ENCODE measurements around the gene PCOLCE2.
A peak's percentile ranks its signal among the peaks of the same experiment; 100 is the strongest.
"Not testable (repeated sequence)": the region's sequence is repeated elsewhere in the genome, so short reads cannot be mapped to it uniquely, and the experiment has no call there.

PCOLCE2 gene

GRCh38 chr3:142896201-142896755 lies 7.4 kb upstream of the PCOLCE2 start:
- ATAC-seq (replicated peaks; ENCODE audit: extremely low read depth, poor library complexity, severe bottlenecking) (no peak), DNase-seq (ENCODE audit: low spot score in 2 of 2) (no peak)
- no peak overlapping the region for H3K4me3 Mint-ChIP-seq
- H3K27me3 Mint-ChIP-seq = peaks cover 51% of the 10 kb centered on the region
- no peaks in the 10 kb centered on the region for H3K36me3 Mint-ChIP-seq (ENCODE audit: insufficient read depth)
- no peaks in the 10 kb centered on the region for H3K9me3 Mint-ChIP-seq
- no peaks in the 10 kb centered on the region for H3K4me1 Mint-ChIP-seq
- no peak overlapping the region for H3K27ac Mint-ChIP-seq (ENCODE audit: low read depth)

GRCh38 chr3:142894493-142894892 lies 5.6 kb upstream of the PCOLCE2 start:
- Mint-ChIP-seq H3K9me3 (no peaks in the 10 kb centered on the region), H3K27ac (ENCODE audit: low read depth) (no peak overlapping the region), H3K4me1 (no peaks in the 10 kb centered on the region), H3K36me3 (ENCODE audit: insufficient read depth) (no peaks in the 10 kb centered on the region), H3K27me3 (peaks cover 56% of the 10 kb centered on the region), H3K4me3 (no peak overlapping the region)
- no peak for ATAC-seq (replicated peaks; ENCODE audit: extremely low read depth, poor library complexity, severe bottlenecking)
- DNase-seq (ENCODE audit: low spot score in 2 of 2) = no peak

- peaks cover 54% of the 10 kb centered on the region for H3K27me3 Mint-ChIP-seq
- no peaks in the 10 kb centered on the region for H3K4me1 Mint-ChIP-seq
- no peak overlapping the region for H3K4me3 Mint-ChIP-seq
- H3K9me3 Mint-ChIP-seq = no peaks in the 10 kb centered on the region
- DNase-seq (ENCODE audit: low spot score in 2 of 2) (no peak), ATAC-seq (replicated peaks; ENCODE audit: extremely low read depth, poor library complexity, severe bottlenecking) (no peak)
- no peaks in the 10 kb centered on the region for H3K36me3 Mint-ChIP-seq (ENCODE audit: insufficient read depth)
- no peak overlapping the region for H3K27ac Mint-ChIP-seq (ENCODE audit: low read depth)
Measured at GRCh38 chr3:142892714-142893113, 3.8 kb upstream of the PCOLCE2 start.

- no peak for ATAC-seq (replicated peaks; ENCODE audit: extremely low read depth, poor library complexity, severe bottlenecking)
- no peaks in the 10 kb centered on the region for H3K36me3 Mint-ChIP-seq (ENCODE audit: insufficient read depth)
- no peak overlapping the region for H3K4me3 Mint-ChIP-seq
- H3K9me3 Mint-ChIP-seq = no peaks in the 10 kb centered on the region
- no peaks in the 10 kb centered on the region for H3K4me1 Mint-ChIP-seq
- peaks cover 65% of the 10 kb centered on the region for H3K27me3 Mint-ChIP-seq
- no peak for DNase-seq (ENCODE audit: low spot score in 2 of 2)
- no peak overlapping the region for H3K27ac Mint-ChIP-seq (ENCODE audit: low read depth)
Measured at GRCh38 chr3:142890592-142890991, 1.7 kb upstream of the PCOLCE2 start.

- Mint-ChIP-seq H3K4me3 (peak overlapping the region; percentile 53), H3K36me3 (ENCODE audit: insufficient read depth) (no peaks in the 10 kb centered on the region)
- ATAC-seq (replicated peaks; ENCODE audit: extremely low read depth, poor library complexity, severe bottlenecking) = no peak
Measured at GRCh38 chr3:142889212-142890014, 530 bp upstream of the PCOLCE2 start.

GRCh38 chr3:142888099-142888480 lies 793 bp downstream of the PCOLCE2 start:
- Mint-ChIP-seq H3K27ac (ENCODE audit: low read depth) (peak overlapping the region; percentile 68), H3K9me3 (no peaks in the 10 kb centered on the region), H3K36me3 (ENCODE audit: insufficient read depth) (no peaks in the 10 kb centered on the region), H3K4me1 (no peaks in the 10 kb centered on the region), H3K4me3 (peak overlapping the region; percentile 64), H3K27me3 (peaks cover 83% of the 10 kb centered on the region)
- ATAC-seq (replicated peaks; ENCODE audit: extremely low read depth, poor library complexity, severe bottlenecking) (no peak), DNase-seq (ENCODE audit: low spot score in 2 of 2) (no peak)

More at GRCh38 chr3:142889212-142890014, 530 bp upstream of the PCOLCE2 start:
- DNase-seq (ENCODE audit: low spot score in 2 of 2) = no peak
- Mint-ChIP-seq H3K9me3 (no peaks in the 10 kb centered on the region), H3K27me3 (peaks cover 76% of the 10 kb centered on the region), H3K27ac (ENCODE audit: low read depth) (no peak overlapping the region), H3K4me1 (no peaks in the 10 kb centered on the region)

GRCh38 chr3:142886940-142887339 lies 1.9 kb downstream of the PCOLCE2 start:
- DNase-seq (ENCODE audit: low spot score in 2 of 2) = no peak
- Mint-ChIP-seq H3K4me3 (no peak overlapping the region), H3K27me3 (peaks cover 78% of the 10 kb centered on the region), H3K9me3 (no peaks in the 10 kb centered on the region), H3K4me1 (no peaks in the 10 kb centered on the region), H3K27ac (ENCODE audit: low read depth) (no peak overlapping the region), H3K36me3 (ENCODE audit: insufficient read depth) (no peaks in the 10 kb centered on the region)
- ATAC-seq (replicated peaks; ENCODE audit: extremely low read depth, poor library complexity, severe bottlenecking) = no peak

- Mint-ChIP-seq H3K27me3 (peaks cover 78% of the 10 kb centered on the region), H3K9me3 (no peaks in the 10 kb centered on the region)
Measured at GRCh38 chr3:142886021-142886420, 2.9 kb downstream of the PCOLCE2 start.

GRCh38 chr3:142884531-142884930 lies 4.4 kb downstream of the PCOLCE2 start:
- DNase-seq (ENCODE audit: low spot score in 2 of 2) = no peak
- Mint-ChIP-seq H3K9me3 (no peaks in the 10 kb centered on the region), H3K4me1 (no peaks in the 10 kb centered on the region), H3K4me3 (no peak overlapping the region), H3K27ac (ENCODE audit: low read depth) (no peak overlapping the region), H3K27me3 (peaks cover 81% of the 10 kb centered on the region), H3K36me3 (ENCODE audit: insufficient read depth) (no peaks in the 10 kb centered on the region)
- no peak for ATAC-seq (replicated peaks; ENCODE audit: extremely low read depth, poor library complexity, severe bottlenecking)

More at GRCh38 chr3:142886021-142886420, 2.9 kb downstream of the PCOLCE2 start:
- H3K27ac Mint-ChIP-seq (ENCODE audit: low read depth) = no peak overlapping the region
- no peak overlapping the region for H3K4me3 Mint-ChIP-seq
- H3K36me3 Mint-ChIP-seq (ENCODE audit: insufficient read depth) = no peaks in the 10 kb centered on the region
- DNase-seq (ENCODE audit: low spot score in 2 of 2) = no peak
- ATAC-seq (replicated peaks; ENCODE audit: extremely low read depth, poor library complexity, severe bottlenecking) = no peak
- no peaks in the 10 kb centered on the region for H3K4me1 Mint-ChIP-seq

- not testable (repeated sequence) for H3K4me1 Mint-ChIP-seq; DNase-seq (ENCODE audit: low spot score in 2 of 2); H3K36me3 Mint-ChIP-seq (ENCODE audit: insufficient read depth); H3K27ac Mint-ChIP-seq (ENCODE audit: low read depth); H3K9me3 Mint-ChIP-seq; H3K4me3 Mint-ChIP-seq; ATAC-seq (replicated peaks; ENCODE audit: extremely low read depth, poor library complexity, severe bottlenecking)
- peaks cover 77% of the 10 kb centered on the region for H3K27me3 Mint-ChIP-seq
Measured at GRCh38 chr3:142883534-142883933, 5.3 kb downstream of the PCOLCE2 start.

- ATAC-seq (replicated peaks; ENCODE audit: extremely low read depth, poor library complexity, severe bottlenecking) = no peak
- Mint-ChIP-seq H3K4me1 (no peaks in the 10 kb centered on the region), H3K36me3 (ENCODE audit: insufficient read depth) (no peaks in the 10 kb centered on the region), H3K27me3 (peaks cover 71% of the 10 kb centered on the region), H3K4me3 (no peak overlapping the region), H3K27ac (ENCODE audit: low read depth) (no peak overlapping the region), H3K9me3 (no peaks in the 10 kb centered on the region)
- DNase-seq (ENCODE audit: low spot score in 2 of 2) = no peak
Measured at GRCh38 chr3:142881445-142882224, 7.2 kb downstream of the PCOLCE2 start.

- DNase-seq (ENCODE audit: low spot score in 2 of 2) = no peak
- no peak overlapping the region for H3K4me3 Mint-ChIP-seq
- H3K27me3 Mint-ChIP-seq = peaks cover 55% of the 10 kb centered on the region
- no peak overlapping the region for H3K27ac Mint-ChIP-seq (ENCODE audit: low read depth)
- H3K36me3 Mint-ChIP-seq (ENCODE audit: insufficient read depth) = peaks cover 2% of the 10 kb centered on the region
- no peak for ATAC-seq (replicated peaks; ENCODE audit: extremely low read depth, poor library complexity, severe bottlenecking)
- H3K4me1 Mint-ChIP-seq = no peaks in the 10 kb centered on the region
- no peaks in the 10 kb centered on the region for H3K9me3 Mint-ChIP-seq
Measured at GRCh38 chr3:142878649-142879300, 10.1 kb downstream of the PCOLCE2 start.

Data from central memory CD8-positive, alpha-beta T cell (primary cell).